H1 (cell line): ENCODE measurements around the gene MDM4. TPM values are rescaled to one million over a fixed set of nuclear protein-coding genes. Genes with fewer than 3 reads are reported as not detected.
"Not testable (repeated sequence)": the region's sequence is repeated elsewhere in the genome, so short reads cannot be mapped to it uniquely, and the experiment has no call there.

ENCODE experiments used
- CTCF ChIA-PET: fragments of 300-600 bp; sonication (Branson Sonifier 250); formaldehyde crosslinking; loops from one replicate; lab custom pipeline; 2021; ENCODE audit not compliant: partially characterized antibody; lab: Charles Lee
- POLR2A ChIA-PET: fragments of 300-600 bp; sonication (Branson Sonifier 250); formaldehyde crosslinking; loops from one replicate; lab custom pipeline; 2021; ENCODE audit warnings: inconsistent platforms; ENCODE audit not compliant: partially characterized antibody; lab: Charles Lee
- DNase-seq, 2 experiments: peaks; one replicate each; pipeline versions ENCODE4 v3.0.0 to v3.0.0-alpha.2; 2010 to 2022; ENCODE audit warnings: low spot score in 2 of 2, low read depth in 1 of 2, mixed read lengths in 1 of 2
- FAIRE-seq: peaks from 2 replicates; lab custom pipeline; 2011; peaks lifted over from hg19 to GRCh38; lab: Jason Lieb, UNC
- H2AFZ ChIP-seq: 2 replicates; pipeline ENCODE4 v1.8.1; 2012; ENCODE audit warnings: low read length, inconsistent platforms
- H2AK5ac ChIP-seq: 2 replicates; pipeline ENCODE4 v1.6.1; 2013; ENCODE audit warnings: low read depth, low read length
- H2BK120ac ChIP-seq: replicated peaks from 2 replicates; pipeline ENCODE3; 2013; ENCODE audit warnings: low read depth, low read length, inconsistent platforms
- H2BK12ac ChIP-seq: 2 replicates; pipeline ENCODE4 v1.6.1; 2013; ENCODE audit warnings: low read depth, low read length
- H2BK15ac ChIP-seq: 2 replicates; pipeline ENCODE4 v1.6.1; 2013; ENCODE audit warnings: low read length
- H2BK20ac ChIP-seq: 2 replicates; pipeline ENCODE4 v1.6.1; 2013; ENCODE audit warnings: low read length
- H2BK5ac ChIP-seq: 2 replicates; pipeline ENCODE4 v1.6.1; 2013; ENCODE audit warnings: low read depth, low read length
- H3K14ac ChIP-seq: 2 replicates; pipeline ENCODE4 v1.6.1; 2013; ENCODE audit warnings: inconsistent platforms; ENCODE audit not compliant: insufficient read length
- H3K18ac ChIP-seq: 2 replicates; pipeline ENCODE4 v1.6.1; 2013; ENCODE audit warnings: low read length; ENCODE audit errors: extremely low read depth
- H3K23ac ChIP-seq: 2 replicates; pipeline ENCODE4 v1.6.1; 2013; ENCODE audit warnings: inconsistent platforms; ENCODE audit not compliant: insufficient read length
- H3K23me2 ChIP-seq: 2 replicates; pipeline ENCODE4 v1.6.1; 2013; ENCODE audit warnings: low read depth, low read length
- H3K27ac ChIP-seq: 2 replicates; pipeline ENCODE4 v1.6.1; 2011; ENCODE audit warnings: low read depth, low read length, inconsistent platforms
- H3K27me3 ChIP-seq, 4 experiments: replicated peaks in 1 of 4; 1 replicate in 1 of 4; 2 replicates in 3 of 4; pipeline versions ENCODE4 v1.6.1 to v1.8.1; 2011 to 2013; ENCODE audit warnings: low read length in 3 of 4, mild to moderate bottlenecking in 3 of 4, inconsistent platforms in 2 of 4, mixed read lengths in 2 of 4, moderate library complexity in 1 of 4; ENCODE audit not compliant: control insufficient read depth in 3 of 4, insufficient read depth in 3 of 4; ENCODE audit errors: extremely low read depth in 1 of 4
- H3K36me3 ChIP-seq, 4 experiments: 2 replicates each; pipeline versions ENCODE4 v1.6.1 to v1.8.1; 2011 to 2013; ENCODE audit warnings: mild to moderate bottlenecking in 4 of 4, low read length in 3 of 4, moderate library complexity in 2 of 4, control low read depth in 1 of 4, inconsistent platforms in 1 of 4; ENCODE audit not compliant: insufficient read depth in 4 of 4, control insufficient read depth in 2 of 4
- H3K4ac ChIP-seq: replicated peaks from 2 replicates; pipeline ENCODE3; 2013; ENCODE audit warnings: low read length, low read depth, mixed read lengths, inconsistent platforms; ENCODE audit not compliant: insufficient read length
- H3K4me1 ChIP-seq, 4 experiments: replicated peaks in 1 of 4; 1 replicate in 1 of 4; 2 replicates in 3 of 4; pipeline versions ENCODE4 v1.6.1 to v1.8.1; 2011 to 2013; ENCODE audit warnings: low read length in 3 of 4, inconsistent platforms in 2 of 4, mixed read lengths in 1 of 4; ENCODE audit not compliant: insufficient read depth in 4 of 4, control insufficient read depth in 3 of 4
- H3K4me2 ChIP-seq, 2 experiments: 2 replicates each; pipeline versions ENCODE4 v1.6.1 to v1.8.1; 2011 to 2013; ENCODE audit warnings: low read depth in 2 of 2, low read length in 2 of 2, control low read depth in 1 of 2, inconsistent platforms in 1 of 2, mild to moderate bottlenecking in 1 of 2; ENCODE audit not compliant: insufficient read depth in 1 of 2
- H3K4me3 ChIP-seq, 4 experiments: fragments of 200-600, 300-600 bp in 1 of 4; sonication (generic), shearing (Covaris generic), sonication (Bioruptor Twin) in 1 of 4; 2 replicates each; pipeline versions ENCODE4 v1.5.1 to v1.8.1; 2011 to 2016; ENCODE audit warnings: low read length in 4 of 4, low read depth in 3 of 4, control low read depth in 2 of 4, inconsistent platforms in 2 of 4, mild to moderate bottlenecking in 2 of 4, mixed read lengths in 1 of 4, moderate library complexity in 1 of 4; ENCODE audit not compliant: insufficient read depth in 2 of 4; ENCODE audit errors: extremely low read depth in 1 of 4
- H3K56ac ChIP-seq: replicated peaks from 2 replicates; pipeline ENCODE3; 2013; ENCODE audit warnings: low read depth, mild to moderate bottlenecking, mixed read lengths, low read length, inconsistent platforms; ENCODE audit not compliant: insufficient read length
- H3K79me1 ChIP-seq: 2 replicates; pipeline ENCODE4 v1.6.1; 2013; ENCODE audit warnings: low read depth, low read length, control low read depth
- H3K79me2 ChIP-seq, 2 experiments: 2 replicates each; pipeline versions ENCODE4 v1.6.1 to v1.8.1; 2012 to 2013; ENCODE audit warnings: low read length in 2 of 2, mild to moderate bottlenecking in 2 of 2, inconsistent platforms in 1 of 2; ENCODE audit not compliant: insufficient read depth in 2 of 2, control insufficient read depth in 1 of 2
- H3K9ac ChIP-seq, 4 experiments: replicated peaks in 1 of 4; 1 replicate in 1 of 4; 2 replicates in 3 of 4; pipeline versions ENCODE4 v1.6.1 to v1.8.1; 2011 to 2013; ENCODE audit warnings: low read depth in 3 of 4, low read length in 3 of 4, control low read depth in 2 of 4, mild to moderate bottlenecking in 2 of 4, moderate library complexity in 2 of 4, inconsistent platforms in 1 of 4; ENCODE audit errors: extremely low read depth in 1 of 4
- H3K9me3 ChIP-seq, 2 experiments: 2 replicates each; pipeline versions ENCODE4 v1.6.1 to v1.8.1; 2012 to 2013; ENCODE audit warnings: mild to moderate bottlenecking in 2 of 2, moderate library complexity in 2 of 2, control low read depth in 1 of 2, inconsistent platforms in 1 of 2, low read depth in 1 of 2, low read length in 1 of 2, mixed read lengths in 1 of 2; ENCODE audit not compliant: insufficient read depth in 2 of 2
- H4K20me1 ChIP-seq, 2 experiments: replicated peaks in 1 of 2; 2 replicates each; pipeline versions ENCODE3 to v1.8.1; 2011 to 2013; ENCODE audit warnings: inconsistent platforms in 2 of 2, low read length in 2 of 2, mild to moderate bottlenecking in 1 of 2; ENCODE audit not compliant: insufficient read depth in 2 of 2, control insufficient read depth in 1 of 2
- H4K5ac ChIP-seq: 2 replicates; pipeline ENCODE4 v1.6.1; 2013; ENCODE audit warnings: low read length, low read depth, mixed read lengths, inconsistent platforms; ENCODE audit not compliant: insufficient read length
- H4K8ac ChIP-seq: 2 replicates; pipeline ENCODE4 v1.8.0; 2013; ENCODE audit warnings: mild to moderate bottlenecking, moderate library complexity, low read length, inconsistent platforms; ENCODE audit not compliant: insufficient read depth; ENCODE audit errors: extremely low read depth
- H4K91ac ChIP-seq: replicated peaks from 2 replicates; pipeline ENCODE3; 2013; ENCODE audit warnings: low read length, mixed read lengths, inconsistent platforms; ENCODE audit not compliant: insufficient read length
- CEBPB ChIP-seq: IDR thresholded peaks from 2 replicates; pipeline ENCODE4 v1.6.1; 2012; ENCODE audit warnings: low read depth, low read length
- WGBS, 2 experiments: shearing (Covaris generic) in 1 of 2; methylation state at CpG; one replicate each; pipeline versions ENCODE4 v1.1.6 to v1.1.7; 2013 to 2015; ENCODE audit warnings: low lambda C conversion rate in 2 of 2, mixed read lengths in 2 of 2, inconsistent platforms in 1 of 2, low coverage in 1 of 2, missing lambda C conversion rate in 1 of 2; ENCODE audit not compliant: insufficient replicate concordance in 2 of 2, insufficient coverage in 1 of 2, insufficient read length in 1 of 2; ENCODE audit errors: extremely low coverage in 1 of 2, missing lambda C conversion rate in 1 of 2; 5-methylcytosine and 5-hydroxymethylcytosine counted together
- polyA plus RNA-seq, 7 experiments: library from polyadenylated mRNA; depleted of rRNA in 3 of 7; stranded (reverse) in 5 of 7; unstranded in 2 of 7; fragments of >200 nt in 5 of 7; fragments of 200-250 nt in 2 of 7; gene quantifications; 1 replicate in 5 of 7; 2 replicates in 1 of 7; 4 replicates in 1 of 7; pipeline versions ENCODE4 v1.2.1 to v1.2.3, GENCODE V29; 2011 to 2013; ENCODE audit warnings: missing spikeins in 2 of 7, mixed read lengths in 2 of 7
- total RNA-seq: library from RNA; stranded (reverse); fragmentation: NEBNext Ultra II Directional; extraction: Animal tissue kit (Norgen Biotek cat#: 25700); gene quantifications from 2 replicates; pipeline ENCODE4 v1.2.1, GENCODE V29; 2021

The MDM4 gene
- total and polyA plus RNA-seq, 2 of the 8 experiments (the other 6 are each of a cell fraction or from before 2014, with no cell fraction given) = 10.8 to 84.9 TPM

DNA sequence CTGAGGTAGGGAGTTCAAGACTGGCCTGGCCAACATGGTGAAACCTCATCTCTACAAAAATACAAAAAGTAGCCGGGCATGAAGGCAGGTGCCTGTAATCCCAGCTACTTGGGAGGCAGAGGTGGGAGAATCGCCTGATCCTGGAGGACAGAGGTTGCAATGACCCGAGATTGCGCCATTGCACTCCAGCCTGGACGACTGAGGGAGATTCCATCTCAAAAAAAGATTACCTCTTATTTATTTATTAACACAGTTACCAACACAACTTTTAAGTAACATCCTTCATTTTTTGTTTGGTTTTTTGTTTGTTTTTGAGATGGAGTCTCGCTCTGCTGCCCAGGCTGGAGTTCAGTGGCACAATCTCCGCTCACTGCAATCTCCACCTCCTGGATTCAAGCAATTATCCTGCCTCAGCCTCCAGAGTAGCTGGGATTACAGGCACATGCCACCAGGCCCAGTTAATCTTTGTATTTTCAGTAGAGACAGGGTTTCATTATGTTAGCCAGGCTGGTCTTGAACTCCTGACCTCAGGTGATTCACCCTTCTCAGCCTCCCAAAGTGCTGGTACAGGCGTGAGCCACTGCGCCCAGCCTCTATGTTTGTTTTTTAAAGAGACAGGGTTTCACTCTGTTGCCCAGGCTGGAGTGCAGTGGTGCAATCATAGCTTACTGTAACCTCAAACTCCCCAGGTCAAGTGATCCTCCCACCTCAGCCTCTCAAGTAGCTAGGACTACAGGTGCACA is 29.5 kb upstream of the MDM4 start:
- WGBS, 2 experiments = 91% methylated on average over 9 of the region's 9 CpGs; no CpG with 5 or more reads in 1 of the 2 experiments
- H3K79me2 ChIP-seq = peaks cover 0 to 11% of the 10 kb centered on the region in 2 experiments; a peak in 2 of 4 replicates
- not testable (repeated sequence) for H3K56ac ChIP-seq, H4K20me1 ChIP-seq, H3K4me3 ChIP-seq, H3K4me1 ChIP-seq, H3K23ac ChIP-seq, H3K27ac ChIP-seq, H4K5ac ChIP-seq, H3K79me1 ChIP-seq, H3K9ac ChIP-seq, H4K8ac ChIP-seq, H2BK5ac ChIP-seq, H2BK20ac ChIP-seq, H3K9me3 ChIP-seq, H3K4ac ChIP-seq, H2BK12ac ChIP-seq, H3K4me2 ChIP-seq, H3K23me2 ChIP-seq, H2AK5ac ChIP-seq, H3K14ac ChIP-seq, H2AFZ ChIP-seq, H3K27me3 ChIP-seq, H3K36me3 ChIP-seq, FAIRE-seq, H4K91ac ChIP-seq, DNase-seq, H2BK15ac ChIP-seq, H3K18ac ChIP-seq, H2BK120ac ChIP-seq
- POLR2A ChIA-PET = interaction anchor here (1.0 to 1.3 kb wide), 2 partner anchors 20 to 30 kb away, joined by 3 read pairs; partner anchors contain the start of gene MDM4
- CTCF ChIA-PET = interaction anchor here (1.2 to 49.0 kb wide), 5 partner anchors 8 to 320 kb away, joined by 3 to 2124 read pairs (median 11); partner anchors contain the start of gene PIK3C2B
- TF ChIP-seq CEBPB = peak; percentile 27; the same call in 1 of the 2 replicates
